Smooth muscle cell (in vitro differentiated cells): ENCODE results near the gene ERC1. TPM values are rescaled to one million over a fixed set of nuclear protein-coding genes. Genes with fewer than 3 reads are reported as not detected.
A peak's percentile ranks its signal among the peaks of the same experiment; 100 is the strongest.

Experiments
- DNase-seq: peaks from one replicate; lab custom pipeline; 2025; ENCODE audit not compliant: unreplicated experiment; lab: John Stamatoyannopoulos, UW
- H2AFZ ChIP-seq: fragments of 200-600 bp; sonication (generic); 2 replicates; pipeline ENCODE4 v1.6.0; 2016; ENCODE audit warnings: antibody characterized with exemption, low read depth, mild to moderate bottlenecking
- H3F3A ChIP-seq: fragments of 200-600 bp; sonication (generic); 2 replicates; pipeline ENCODE4 v1.6.0; 2017; ENCODE audit warnings: antibody characterized with exemption, low read depth
- H3K27ac ChIP-seq: fragments of 200-600 bp; sonication (generic); 2 replicates; pipeline ENCODE4 v1.5.1; 2016; ENCODE audit warnings: low read depth, mild to moderate bottlenecking
- H3K27me3 ChIP-seq: fragments of 200-600 bp; sonication (generic); 2 replicates; pipeline ENCODE4 v1.6.1; 2016; ENCODE audit warnings: low read depth, mild to moderate bottlenecking
- H3K36me3 ChIP-seq: fragments of 200-600 bp; sonication (generic); 2 replicates; pipeline ENCODE4 v1.5.1; 2016; ENCODE audit warnings: low read depth
- H3K4me1 ChIP-seq: fragments of 200-600 bp; sonication (generic); 2 replicates; pipeline ENCODE4 v1.5.1; 2016; ENCODE audit warnings: low read depth
- H3K4me2 ChIP-seq: fragments of 200-600 bp; sonication (generic); 2 replicates; pipeline ENCODE4 v1.6.0; 2016; ENCODE audit warnings: mild to moderate bottlenecking
- H3K4me3 ChIP-seq: fragments of 200-600 bp; sonication (generic); 2 replicates; pipeline ENCODE4 v1.5.1; 2016; ENCODE audit warnings: mild to moderate bottlenecking
- H3K79me2 ChIP-seq: fragments of 200-600 bp; sonication (generic); 2 replicates; pipeline ENCODE4 v1.6.0; 2016; ENCODE audit warnings: low read depth, mild to moderate bottlenecking
- H3K9ac ChIP-seq: fragments of 200-600 bp; sonication (generic); 2 replicates; pipeline ENCODE4 v1.6.0; 2016; ENCODE audit warnings: low read depth
- H3K9me3 ChIP-seq: fragments of 200-600 bp; sonication (generic); replicated peaks from 2 replicates; pipeline ENCODE4 v1.5.1; 2016; ENCODE audit warnings: low read depth
- H4K20me1 ChIP-seq: fragments of 200-600 bp; sonication (generic); 2 replicates; pipeline ENCODE4 v1.6.0; 2016; ENCODE audit warnings: low read depth
- WGBS: methylation state at CpG from one replicate; pipeline ENCODE4 v1.1.7; 2016; ENCODE audit warnings: low lambda C conversion rate; 5-methylcytosine and 5-hydroxymethylcytosine counted together
- polyA plus RNA-seq: library from polyadenylated mRNA; unstranded; fragments of >200 nt; fragmentation: Nextera tagmentation; extraction: Ambion mirVana; gene quantifications from 2 replicates; pipeline ENCODE4 v1.2.1, GENCODE V29; 2016
- total RNA-seq: library from RNA; depleted of rRNA; stranded (reverse); fragments of >200 nt; gene quantifications from 2 replicates; pipeline ENCODE4 v1.2.3, GENCODE V29; 2014
- TF ChIP-seq, protein P1 (sequence below): fragments of 200-600 bp; sonication (generic); IDR thresholded peaks from 2 replicates; pipeline ENCODE4 v1.5.1; 2017; ENCODE audit warnings: borderline replicate concordance, mild to moderate bottlenecking, antibody characterized with exemption; ENCODE audit not compliant: insufficient read depth, poor library complexity, severe bottlenecking

Gene ERC1
- total and polyA plus RNA-seq, 2 experiments from 2014 or later: 13.8 to 17.6 TPM

DNA sequence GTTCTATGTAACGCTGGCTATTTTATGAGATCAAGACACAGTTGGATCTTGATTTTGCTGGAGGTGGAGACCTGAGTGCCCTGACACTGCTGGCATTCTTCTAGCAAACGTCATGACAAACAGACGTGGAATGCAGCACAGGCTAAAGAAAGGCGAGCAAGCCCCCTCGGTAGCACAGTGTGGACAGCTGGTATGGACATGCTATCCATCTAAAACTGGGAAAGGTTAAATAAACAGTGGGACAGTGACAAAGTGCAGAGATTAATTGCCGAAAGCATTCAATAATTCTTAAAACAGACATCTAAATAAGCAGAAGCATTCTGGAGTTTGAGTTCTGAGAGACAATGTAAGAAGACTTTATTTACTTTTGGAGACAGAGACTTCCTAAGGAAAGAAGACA lies 366.1 kb downstream of the ERC1 start:
- no peaks in the 10 kb centered on the region for H3K4me1 ChIP-seq
- peaks cover 6% of the 10 kb centered on the region for H3F3A ChIP-seq
- no peaks in the 10 kb centered on the region for H3K36me3 ChIP-seq
- H3K79me2 ChIP-seq: no peaks in the 10 kb centered on the region
- H2AFZ ChIP-seq: no peak overlapping the region
- H3K4me2 ChIP-seq: peak overlapping the region; percentile 16
- no peaks in the 10 kb centered on the region for H3K9me3 ChIP-seq
- H3K9ac ChIP-seq: no peak overlapping the region
- no peaks in the 10 kb centered on the region for H3K27me3 ChIP-seq
- no peak for DNase-seq
- TF ChIP-seq, protein P1, sequence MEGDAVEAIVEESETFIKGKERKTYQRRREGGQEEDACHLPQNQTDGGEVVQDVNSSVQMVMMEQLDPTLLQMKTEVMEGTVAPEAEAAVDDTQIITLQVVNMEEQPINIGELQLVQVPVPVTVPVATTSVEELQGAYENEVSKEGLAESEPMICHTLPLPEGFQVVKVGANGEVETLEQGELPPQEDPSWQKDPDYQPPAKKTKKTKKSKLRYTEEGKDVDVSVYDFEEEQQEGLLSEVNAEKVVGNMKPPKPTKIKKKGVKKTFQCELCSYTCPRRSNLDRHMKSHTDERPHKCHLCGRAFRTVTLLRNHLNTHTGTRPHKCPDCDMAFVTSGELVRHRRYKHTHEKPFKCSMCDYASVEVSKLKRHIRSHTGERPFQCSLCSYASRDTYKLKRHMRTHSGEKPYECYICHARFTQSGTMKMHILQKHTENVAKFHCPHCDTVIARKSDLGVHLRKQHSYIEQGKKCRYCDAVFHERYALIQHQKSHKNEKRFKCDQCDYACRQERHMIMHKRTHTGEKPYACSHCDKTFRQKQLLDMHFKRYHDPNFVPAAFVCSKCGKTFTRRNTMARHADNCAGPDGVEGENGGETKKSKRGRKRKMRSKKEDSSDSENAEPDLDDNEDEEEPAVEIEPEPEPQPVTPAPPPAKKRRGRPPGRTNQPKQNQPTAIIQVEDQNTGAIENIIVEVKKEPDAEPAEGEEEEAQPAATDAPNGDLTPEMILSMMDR: no peak
- H3K27ac ChIP-seq: peak overlapping the region; percentile 20
- 13% methylated on average over 6 of the region's 6 CpGs for WGBS
- no peaks in the 10 kb centered on the region for H4K20me1 ChIP-seq
- H3K4me3 ChIP-seq: no peak overlapping the region

DNA sequence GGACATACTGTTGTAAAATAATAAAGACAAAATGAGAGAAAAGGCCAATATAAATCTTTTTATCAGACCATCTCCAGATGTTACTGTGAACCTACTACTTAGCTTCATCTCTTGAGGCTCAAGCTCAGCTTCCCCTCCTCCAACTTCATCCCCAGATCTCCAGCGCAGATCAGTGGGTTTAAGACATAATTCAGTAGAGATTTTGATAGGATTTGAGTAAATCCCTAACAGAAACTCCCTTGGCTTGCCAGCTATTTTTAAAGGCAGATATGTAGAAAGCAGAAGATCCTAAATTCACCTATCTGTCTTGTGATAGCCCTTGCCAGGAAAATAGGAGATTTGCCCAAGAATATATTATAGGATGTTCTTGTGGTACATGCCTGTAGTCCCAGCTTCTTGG lies 366.7 kb downstream of the ERC1 start:
- no peaks in the 10 kb centered on the region for H3K27me3 ChIP-seq
- H3K79me2 ChIP-seq: no peaks in the 10 kb centered on the region
- no peaks in the 10 kb centered on the region for H3K9me3 ChIP-seq
- H3K4me3 ChIP-seq: no peak overlapping the region
- H3F3A ChIP-seq: peaks cover 6% of the 10 kb centered on the region
- 56% methylated on average over 1 of the region's 1 CpG for WGBS
- peak overlapping the region; percentile 16 for H3K4me2 ChIP-seq
- no peak overlapping the region for H3K9ac ChIP-seq
- TF ChIP-seq, protein P1: no peak
- peak overlapping the region; percentile 20 for H3K27ac ChIP-seq
- H3K36me3 ChIP-seq: no peaks in the 10 kb centered on the region
- no peak for DNase-seq
- H3K4me1 ChIP-seq: no peaks in the 10 kb centered on the region
- no peaks in the 10 kb centered on the region for H4K20me1 ChIP-seq
- H2AFZ ChIP-seq: no peak overlapping the region

DNA sequence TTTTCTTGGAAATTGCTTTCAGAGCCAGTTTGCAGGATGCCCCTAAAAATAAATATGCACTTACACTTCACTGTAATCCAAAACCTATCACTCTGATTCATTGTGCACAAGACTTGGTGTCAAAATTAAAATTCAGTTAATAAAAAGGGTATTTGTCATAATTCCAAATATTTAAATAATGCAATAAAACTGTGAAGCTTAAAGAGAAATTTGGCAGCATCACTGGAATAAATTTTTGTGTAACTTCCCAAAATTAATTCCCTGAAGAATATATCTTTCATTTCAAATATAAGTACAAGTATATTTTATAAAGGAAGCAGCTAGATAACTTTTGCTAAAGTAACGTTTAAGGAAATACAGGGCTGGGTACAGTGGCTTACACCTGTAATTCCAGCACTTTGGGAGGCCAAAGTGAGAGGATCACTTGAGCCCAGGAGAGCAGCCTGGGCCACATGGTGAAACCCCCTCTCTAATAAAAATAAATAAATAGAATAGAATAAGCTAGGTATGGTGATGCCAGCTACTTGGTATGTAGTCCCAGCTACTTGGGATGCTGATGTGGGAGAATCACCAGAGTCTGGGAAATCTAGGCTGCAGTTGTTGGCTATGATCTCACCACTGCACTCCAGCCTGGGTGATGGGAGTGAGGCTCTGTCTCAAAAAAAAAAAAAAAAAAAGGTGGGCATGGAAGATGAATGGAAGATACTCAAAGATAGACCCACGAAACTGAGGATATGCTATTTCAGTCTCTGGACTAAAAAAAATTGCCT lies 369.6 kb downstream of the ERC1 start:
- no peak overlapping the region for H3K9ac ChIP-seq
- H3K4me2 ChIP-seq: no peak overlapping the region
- no peak for DNase-seq

More for the DNA sequence above, 369.6 kb downstream of the ERC1 start:
- no peaks in the 10 kb centered on the region for H4K20me1 ChIP-seq
- H3K36me3 ChIP-seq: no peaks in the 10 kb centered on the region
- H3K27me3 ChIP-seq: no peaks in the 10 kb centered on the region
- no peaks in the 10 kb centered on the region for H3K79me2 ChIP-seq
- H3K4me3 ChIP-seq: no peak overlapping the region
- TF ChIP-seq, protein P1: no peak
- no peaks in the 10 kb centered on the region for H3K9me3 ChIP-seq
- H2AFZ ChIP-seq: no peak overlapping the region
- no peak overlapping the region for H3K27ac ChIP-seq
- H3K4me1 ChIP-seq: no peaks in the 10 kb centered on the region
- WGBS: 84% methylated on average over 2 of the region's 2 CpGs
- peaks cover 6% of the 10 kb centered on the region for H3F3A ChIP-seq
